LoVo (cell line): ENCODE data around the gene ACBD6.

Source experiments
- DNase-seq: peaks from one replicate; pipeline ENCODE4 v3.0.0-alpha.2; 2016; ENCODE audit warnings: low spot score

Gene ACBD6

DNA sequence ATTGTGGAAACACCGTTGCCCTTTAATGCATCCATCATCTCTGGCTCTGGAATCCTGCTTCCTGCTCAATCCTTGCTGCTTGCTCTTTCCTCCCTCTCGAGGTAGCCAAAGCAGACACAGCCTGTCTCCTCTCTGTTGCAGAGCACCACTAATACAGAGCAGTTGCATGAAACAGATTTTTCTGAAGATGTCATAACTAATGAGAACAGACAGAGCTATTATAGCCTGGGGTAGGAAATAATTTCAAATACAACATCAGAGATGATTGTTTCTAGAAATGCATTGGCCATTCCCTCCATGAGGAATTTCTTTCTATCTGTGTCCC, 23.3 kb upstream of the ACBD6 start:
- no peak for DNase-seq

- no peak for DNase-seq
These were observed 22.7 kb upstream of the ACBD6 start for GRCh38 chr1:180524915-180525714.

DNA sequence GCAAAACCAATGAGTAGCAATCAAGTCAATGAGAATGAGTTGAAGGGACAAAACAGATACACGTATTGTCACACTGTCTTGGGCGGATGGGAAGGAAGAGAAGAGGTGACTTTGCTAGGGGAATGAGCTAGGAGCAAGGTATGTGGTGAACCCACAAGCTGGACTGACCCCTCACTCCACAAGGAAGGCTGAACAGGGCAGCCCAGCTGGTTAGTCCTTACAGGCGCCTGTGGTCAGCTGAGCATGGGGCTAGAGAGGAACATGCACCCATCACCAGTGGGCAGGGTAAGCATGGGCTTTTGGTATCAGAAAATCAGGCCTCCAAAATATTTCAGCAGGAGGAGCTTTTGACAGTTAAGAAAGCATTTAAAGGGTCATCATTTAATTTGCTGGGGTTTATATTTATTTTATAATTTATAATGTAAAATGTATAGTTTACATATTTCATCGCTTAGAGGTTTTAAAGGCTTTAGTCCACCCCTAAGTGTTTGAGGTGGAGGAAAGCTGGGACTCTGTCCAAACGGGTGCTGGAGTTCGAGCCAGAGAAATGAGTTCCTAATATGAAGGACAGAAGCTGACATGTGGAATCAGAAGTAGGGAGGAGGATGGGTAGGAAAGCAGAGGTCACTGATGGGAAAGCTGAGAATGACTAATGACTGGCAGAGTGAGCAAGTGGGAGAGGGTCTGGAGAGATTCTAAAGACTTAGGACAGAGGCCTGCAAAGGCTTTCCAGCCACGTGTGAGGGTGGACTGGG, 22.0 kb upstream of the ACBD6 start:
- no peak for DNase-seq

GRCh38 chr1:180522213-180522515, 19.8 kb upstream of the ACBD6 start:
- DNase-seq = no peak

DNA sequence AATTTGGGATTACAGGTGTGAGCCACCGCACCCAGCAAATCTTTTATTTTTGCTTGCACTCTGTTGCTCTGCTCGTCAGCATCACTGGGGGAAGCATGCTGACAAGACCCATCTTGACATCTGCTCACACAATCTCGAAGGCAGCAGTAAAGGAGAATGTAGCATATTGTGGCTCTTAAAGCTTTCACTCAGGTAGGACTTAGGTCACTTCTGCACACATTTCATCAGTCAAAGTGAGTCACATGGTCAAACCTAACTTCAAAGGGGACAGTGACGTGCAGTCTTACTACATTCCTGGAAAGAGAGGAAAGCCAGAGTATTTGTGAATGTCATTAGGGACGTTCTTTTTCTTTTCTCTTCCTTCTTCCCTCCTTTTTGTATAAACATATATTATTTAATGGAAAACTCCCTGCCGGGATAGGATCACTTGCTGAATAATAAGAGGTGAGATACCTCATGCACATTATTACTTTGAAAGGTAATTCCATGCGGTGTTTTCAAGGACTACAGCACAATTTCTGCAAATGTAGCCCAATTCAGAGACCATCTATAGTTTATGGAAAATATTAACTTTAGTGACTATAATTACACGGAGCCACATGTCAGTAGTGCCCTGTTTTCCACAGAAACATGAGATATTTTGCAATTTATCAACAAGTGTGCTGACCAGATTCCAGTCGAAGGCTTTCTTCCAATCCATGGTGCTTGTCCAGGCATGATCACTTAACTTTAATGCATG, 19.3 kb upstream of the ACBD6 start:
- DNase-seq = peak; percentile 53

- DNase-seq = no peak
These were observed 17.5 kb upstream of the ACBD6 start for GRCh38 chr1:180519846-180520245.

DNA sequence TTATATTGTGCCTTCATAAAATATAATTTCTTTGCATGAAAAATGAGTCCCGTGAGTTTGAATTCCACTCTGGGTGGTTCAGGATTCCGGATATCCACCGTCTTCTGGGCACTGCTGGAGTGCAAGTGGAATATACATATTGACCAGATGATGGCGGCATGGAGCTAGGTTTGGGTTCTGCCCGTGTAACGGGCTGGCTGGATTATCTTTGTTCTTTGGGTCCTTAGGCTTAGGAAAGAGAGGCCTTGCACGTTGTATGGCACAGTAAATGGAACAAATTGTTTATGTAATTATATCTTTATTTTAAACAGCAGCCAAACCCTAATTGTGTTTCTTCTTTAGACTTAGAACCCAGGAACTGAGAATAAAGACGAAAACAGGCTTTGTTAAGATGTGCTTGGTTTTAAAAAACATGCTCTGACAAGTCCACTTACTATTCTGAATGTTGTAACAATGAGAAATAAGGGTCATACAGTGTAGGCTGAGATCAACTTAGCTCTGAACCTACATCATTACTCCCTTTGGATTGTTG, 13.5 kb upstream of the ACBD6 start:
- DNase-seq = peak; percentile 83

GRCh38 chr1:180515364-180515763, 13.0 kb upstream of the ACBD6 start:
- DNase-seq = no peak

DNA sequence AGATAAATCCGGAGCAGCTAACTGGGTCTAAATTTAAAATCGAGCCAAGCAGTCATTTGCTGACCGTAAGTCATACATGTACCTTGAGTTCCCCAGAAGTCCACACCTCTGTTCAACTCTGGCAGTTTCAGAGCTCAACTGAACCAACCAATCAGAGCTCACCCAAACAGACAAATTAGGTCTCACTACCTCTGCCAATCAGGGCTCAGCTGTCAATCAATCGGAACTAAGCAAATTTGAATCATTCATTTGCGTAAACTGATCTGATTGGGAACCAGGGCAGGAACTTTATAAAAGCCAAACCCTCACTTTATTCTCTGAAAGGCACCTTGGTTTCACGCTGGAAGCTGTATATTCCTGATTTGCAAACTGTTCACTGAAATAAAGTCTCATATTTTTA, 11.2 kb upstream of the ACBD6 start:
- no peak for DNase-seq

GRCh38 chr1:180510882-180511281, 8.5 kb upstream of the ACBD6 start:
- no peak for DNase-seq

GRCh38 chr1:180508725-180509097, 6.3 kb upstream of the ACBD6 start:
- no peak for DNase-seq

GRCh38 chr1:180507795-180508724, 5.7 kb upstream of the ACBD6 start:
- no peak for DNase-seq

DNA sequence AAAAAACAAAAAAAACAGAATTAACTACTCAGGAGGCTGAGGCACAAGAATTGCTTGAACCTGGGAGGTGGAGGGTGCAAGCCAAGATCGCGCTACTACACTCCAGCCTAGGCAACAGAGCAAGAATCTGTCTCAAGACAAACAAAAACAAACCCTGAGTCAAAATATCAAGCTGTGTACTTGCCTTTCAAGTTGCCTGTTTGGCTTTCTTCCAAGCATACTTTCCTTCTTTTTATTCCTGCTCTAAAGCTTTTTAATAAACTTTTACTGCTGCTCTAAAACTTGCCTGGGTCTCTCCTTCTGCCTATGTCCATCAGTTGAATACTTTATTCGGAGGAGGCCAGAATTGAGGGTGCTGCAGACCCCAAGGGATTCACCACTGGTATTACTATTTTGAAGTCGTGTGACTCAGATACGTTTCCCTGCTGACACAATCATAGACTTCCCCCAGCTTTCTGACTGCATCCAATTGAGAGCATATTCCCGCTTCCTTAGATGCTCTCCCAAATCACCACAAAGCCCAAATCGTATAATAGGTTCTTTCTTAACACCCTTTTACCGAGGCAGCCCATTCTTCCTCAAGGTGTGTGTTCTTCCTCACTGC, 3.5 kb upstream of the ACBD6 start:
- DNase-seq = no peak

DNA sequence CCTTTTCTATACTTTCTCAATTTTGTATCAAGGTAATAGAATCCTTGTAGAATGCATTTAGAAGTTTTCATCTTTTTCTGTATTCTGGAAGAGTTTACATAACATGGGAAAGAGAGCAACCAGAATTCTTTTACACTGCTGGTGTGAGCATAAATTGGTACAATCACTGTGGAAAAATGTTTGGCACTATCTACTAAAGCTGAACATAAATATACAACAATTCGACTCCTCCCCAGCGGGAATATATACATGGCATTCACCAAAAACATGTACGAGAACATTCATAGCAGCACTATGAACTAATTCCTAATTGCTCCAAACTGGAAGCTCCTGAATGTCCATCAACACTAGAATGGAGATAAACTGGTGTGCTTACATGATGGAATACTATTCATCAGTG, 1.8 kb upstream of the ACBD6 start:
- DNase-seq = no peak

DNA sequence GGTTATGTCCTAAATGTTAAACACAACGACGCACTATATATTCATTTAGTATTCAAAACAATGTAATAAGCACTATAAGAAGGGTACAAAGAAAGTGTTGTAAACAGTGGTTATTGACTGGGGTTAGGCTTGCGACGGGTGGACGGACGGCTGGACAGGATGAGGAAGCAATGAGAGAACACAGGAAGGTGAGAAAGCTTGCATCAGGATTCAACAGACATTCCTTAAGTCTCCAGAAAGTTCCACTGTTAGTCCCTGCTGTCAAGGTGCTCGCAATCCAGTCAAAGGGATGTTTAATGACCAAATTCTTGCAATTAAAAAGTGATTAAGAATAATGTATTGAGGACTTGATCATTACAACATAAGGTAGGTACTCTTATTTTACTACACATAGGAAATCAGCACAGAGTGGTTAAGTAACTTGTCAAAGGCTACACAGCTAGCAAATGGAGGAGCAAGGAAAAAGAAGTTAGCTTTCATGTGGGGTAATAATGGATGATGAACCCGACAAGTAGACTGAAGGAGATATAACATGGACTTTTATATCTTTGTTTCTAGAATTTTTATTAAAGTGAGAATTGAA, 994 bp upstream of the ACBD6 start:
- peak; percentile 8 for DNase-seq

- peak; percentile 70 for DNase-seq
These were observed 464 bp downstream of the ACBD6 start for GRCh38 chr1:180501865-180502360.

GRCh38 chr1:180500689-180501088, 1.7 kb downstream of the ACBD6 start:
- no peak for DNase-seq

DNA sequence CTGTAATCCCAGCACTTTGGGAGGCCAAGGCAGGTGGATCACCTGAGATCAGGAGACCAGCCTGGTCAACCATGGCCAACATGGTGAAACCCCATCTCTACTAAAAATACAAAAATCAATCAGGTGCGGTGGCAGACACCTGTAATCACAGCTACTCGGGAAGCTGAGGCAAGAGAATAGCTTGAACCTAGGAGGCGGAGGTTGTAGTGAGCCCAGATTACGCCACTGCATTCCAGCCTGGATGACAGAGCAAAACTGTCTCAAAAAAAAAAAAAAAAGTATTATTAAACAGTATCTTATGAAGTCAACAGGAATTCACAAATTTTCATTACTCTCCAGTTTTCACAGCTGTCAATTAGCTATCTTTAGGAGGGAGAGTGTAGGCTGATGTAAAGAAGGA, 3.8 kb downstream of the ACBD6 start:
- no peak for DNase-seq

DNA sequence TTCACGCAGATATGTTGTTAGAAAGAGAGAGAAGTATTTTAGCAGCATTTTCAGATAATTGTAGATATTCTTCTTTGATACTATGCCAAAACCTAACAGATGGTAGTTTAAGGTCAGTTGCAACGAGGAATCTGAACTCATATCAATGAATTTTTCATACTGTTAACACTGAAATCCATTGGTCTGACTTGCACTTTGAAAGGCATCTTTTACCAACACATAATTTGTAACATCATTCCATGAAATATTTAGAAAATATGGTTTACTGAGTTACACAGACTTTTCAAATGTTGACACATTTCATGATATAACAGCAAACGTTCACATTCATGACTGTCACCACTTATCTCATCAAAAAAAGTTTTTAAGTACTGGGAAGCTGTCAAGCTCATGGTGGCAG, 4.6 kb downstream of the ACBD6 start:
- DNase-seq = no peak

- no peak for DNase-seq
These were observed 8.0 kb downstream of the ACBD6 start for GRCh38 chr1:180494370-180494769.

- DNase-seq = no peak
These were observed 12.4 kb downstream of the ACBD6 start for GRCh38 chr1:180489976-180490375.
